Body of pancreas (tissue), 4 donors: ENCODE results near the gene PHRF1. TPM values are rescaled to one million over a fixed set of nuclear protein-coding genes. Genes with fewer than 3 reads are reported as not detected.

Experiments
- ATAC-seq: fragments of 150-250 bp; one replicate; pipeline ENCODE4 v1.9.1; 2016
- DNase-seq, 4 donors: peaks; one replicate each; pipeline ENCODE4 v3.0.0-alpha.2; 2019
- H3K27ac ChIP-seq, 4 donors: fragments of 200-600 bp; sonication (generic); 1 replicate in 3 of 4; 2 replicates in 1 of 4; pipeline versions ENCODE4 v1.5.1 to v1.6.1; 2016 to 2019; ENCODE audit warnings: mild to moderate bottlenecking in 1 of 4, mixed read lengths in 1 of 4, moderate library complexity in 1 of 4
- H3K27me3 ChIP-seq, 2 donors: fragments of 200-600 bp; sonication (generic); one replicate each; pipeline ENCODE4 v1.6.0; 2016; ENCODE audit warnings: mild to moderate bottlenecking in 1 of 2
- H3K36me3 ChIP-seq, 2 donors: fragments of 200-600 bp; sonication (generic); replicated peaks in 1 of 2; 2 replicates each; pipeline ENCODE4 v1.5.1; 2016; ENCODE audit warnings: low read depth in 2 of 2; ENCODE audit not compliant: insufficient read depth in 1 of 2
- H3K4me1 ChIP-seq: fragments of 200-600 bp; sonication (generic); one replicate; pipeline ENCODE4 v1.6.0; 2016
- H3K4me3 ChIP-seq, 2 donors: fragments of 200-600 bp; sonication (generic); 1 replicate in 1 of 2; 2 replicates in 1 of 2; pipeline ENCODE4 v1.5.1; 2016 to 2019
- H3K9me3 ChIP-seq, 3 donors: fragments of 200-600 bp; sonication (generic); 1 replicate in 2 of 3; 2 replicates in 1 of 3; pipeline ENCODE4 v1.5.1; 2016
- CTCF ChIP-seq, 7 experiments: fragments of 450-650 bp in 4 of 7; fragments of 200-600 bp in 3 of 7; sonication (generic) in 3 of 7; IDR thresholded peaks; one replicate each; pipeline ENCODE4 v1.5.1; 2016 to 2019; ENCODE audit warnings: antibody characterized with exemption in 7 of 7
- POLR2A ChIP-seq, 3 donors: fragments of 450-650 bp; IDR thresholded peaks; one replicate each; pipeline ENCODE4 v1.6.1; 2016; ENCODE audit warnings: antibody characterized with exemption in 3 of 3, mild to moderate bottlenecking in 2 of 3
- WGBS, 2 donors: methylation state at CpG; one replicate each; pipeline ENCODE4 v1.1.5; 2017; 5-methylcytosine and 5-hydroxymethylcytosine counted together
- intact Hi-C: fragments of 100-400 bp; cut with DNase I; formaldehyde crosslinking; loops from one replicate; pipeline ENCODE4 v1.15.1; 2023
- total RNA-seq, 2 donors: library from RNA; depleted of rRNA; stranded (reverse); fragments of >200 nt; gene quantifications; one replicate each; pipeline ENCODE4 v1.1.0, GENCODE V29; 2016

Gene PHRF1
- total RNA-seq, 2 donors from 2014 or later, result 18.2 to 34.3 TPM

GRCh38 chr11:616320-617198 is 40.3 kb downstream of the PHRF1 start:
- intact Hi-C loops, result no loop called here
- no peak for ATAC-seq
- H3K27ac ChIP-seq, result peak overlapping the region in 3 of 4 donors; percentile 84 to 96 (median 89)
- H3K4me3 ChIP-seq, result no peak overlapping the region
- TF ChIP-seq POLR2A (IDR thresholded peaks at IDR 0.05) (no peak), CTCF (IDR thresholded peaks at IDR 0.05) (no peak)
- peaks cover 21% of the 10 kb centered on the region for H3K4me1 ChIP-seq
- H3K9me3 ChIP-seq, result no peaks in the 10 kb centered on the region
- no peaks in the 10 kb centered on the region for H3K27me3 ChIP-seq
- WGBS, 2 donors, result 72 to 89% methylated on average over 18 to 37 of the region's 39 CpGs
- DNase-seq, result peak in 1 of 4 donors; percentile 37
- peaks cover 7 to 8% of the 10 kb centered on the region in 2 donors for H3K36me3 ChIP-seq

- Histone ChIP-seq H3K27me3 (no peaks in the 10 kb centered on the region), H3K9me3 (no peaks in the 10 kb centered on the region), H3K27ac (no peak overlapping the region), H3K36me3 (peaks cover 5% of the 10 kb centered on the region in 2 donors), H3K4me3 (no peak overlapping the region), H3K4me1 (peaks cover 21% of the 10 kb centered on the region)
- ATAC-seq (no peak), DNase-seq (no peak)
- TF ChIP-seq POLR2A (IDR thresholded peaks at IDR 0.05) (no peak), CTCF (IDR thresholded peaks at IDR 0.05) (no peak)
- 87 to 95% methylated on average over 20 to 31 of the region's 57 CpGs for WGBS, 2 donors
- intact Hi-C loops, result no loop called here
These were observed 41.1 kb downstream of the PHRF1 start for GRCh38 chr11:617199-617911.

- intact Hi-C loops, result no loop called here
- Histone ChIP-seq H3K4me1 (peaks cover 21% of the 10 kb centered on the region), H3K27me3 (no peaks in the 10 kb centered on the region), H3K27ac (no peak overlapping the region), H3K9me3 (no peaks in the 10 kb centered on the region), H3K4me3 (no peak overlapping the region), H3K36me3 (peaks cover 0 to 3% of the 10 kb centered on the region in 2 donors)
- TF ChIP-seq POLR2A (IDR thresholded peaks at IDR 0.05) (no peak), CTCF (IDR thresholded peaks at IDR 0.05) (no peak)
- WGBS, 2 donors, result 86 to 91% methylated on average over 10 to 24 of the region's 25 CpGs
- no peak for DNase-seq
- ATAC-seq, result no peak
These were observed 41.8 kb downstream of the PHRF1 start for GRCh38 chr11:617912-618682.

GRCh38 chr11:618856-619627 is 42.8 kb downstream of the PHRF1 start:
- Histone ChIP-seq H3K4me3 (no peak overlapping the region), H3K36me3 (peaks cover 0 to 2% of the 10 kb centered on the region in 2 donors), H3K4me1 (peaks cover 20% of the 10 kb centered on the region), H3K9me3 (no peaks in the 10 kb centered on the region), H3K27me3 (no peaks in the 10 kb centered on the region), H3K27ac (no peak overlapping the region)
- ATAC-seq, result no peak
- intact Hi-C loops, result no loop called here
- TF ChIP-seq CTCF (IDR thresholded peaks at IDR 0.05), result no peak
- TF ChIP-seq POLR2A (IDR thresholded peaks at IDR 0.05), result no peak
- 90 to 92% methylated on average over 13 to 22 of the region's 24 CpGs for WGBS, 2 donors
- no peak for DNase-seq
